ENCODE measurements around the gene AMOTL1.
"Not testable (repeated sequence)": the region's sequence is repeated elsewhere in the genome, so short reads cannot be mapped to it uniquely, and the experiment has no call there.

AMOTL1 gene

GRCh38 chr11:94791216-94791889 is 23.2 kb downstream of the AMOTL1 start:
- no peak for DNase-seq (ENCODE audit: low read depth in 2 of 3, low spot score in 2 of 3)

DNA sequence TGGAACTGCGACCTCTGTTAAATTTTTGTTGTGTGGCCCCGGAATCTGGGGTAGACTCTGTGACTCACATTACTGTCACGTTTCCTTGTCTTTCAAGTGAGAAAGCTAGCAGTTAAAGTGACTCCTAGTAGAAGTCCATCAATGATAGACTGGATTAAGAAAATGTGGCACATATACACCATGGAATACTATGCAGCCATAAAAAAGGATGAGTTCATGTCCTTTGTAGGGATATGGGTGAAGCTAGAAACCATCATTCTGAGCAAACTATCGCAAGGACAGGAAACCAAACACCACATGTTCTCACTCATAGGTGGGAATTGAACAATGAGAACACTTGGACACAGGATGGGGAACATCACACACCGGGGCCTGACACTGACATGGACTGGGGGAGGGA is 23.8 kb downstream of the AMOTL1 start:
- DNase-seq (ENCODE audit: low read depth in 2 of 3, low spot score in 2 of 3): not testable (repeated sequence)

DNA sequence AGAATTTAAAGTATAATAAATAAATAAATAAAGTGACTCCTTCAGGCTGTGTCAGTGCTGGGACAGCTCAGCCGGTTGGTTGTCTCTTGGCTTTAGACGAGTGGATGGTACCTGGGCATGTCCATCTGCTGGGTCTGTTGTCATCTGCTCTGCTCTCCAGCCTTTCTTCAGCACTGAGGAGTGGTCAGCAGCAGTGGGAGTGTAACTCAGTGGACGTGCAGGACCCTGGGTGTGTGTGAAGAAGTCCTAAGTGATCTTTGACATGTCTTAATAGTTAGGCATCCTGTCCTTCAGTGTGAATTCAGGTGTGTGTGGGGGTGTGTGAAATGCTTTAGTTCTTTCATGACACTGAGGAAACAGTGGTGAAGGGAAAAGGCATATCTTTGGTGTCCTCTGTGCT is 24.3 kb downstream of the AMOTL1 start:
- DNase-seq (ENCODE audit: low read depth in 2 of 3, low spot score in 2 of 3): no peak

GRCh38 chr11:94793002-94793401 is 24.8 kb downstream of the AMOTL1 start:
- DNase-seq (ENCODE audit: low read depth in 2 of 3, low spot score in 2 of 3): no peak

GRCh38 chr11:94793822-94794221 is 25.7 kb downstream of the AMOTL1 start:
- no peak for DNase-seq (ENCODE audit: low read depth in 2 of 3, low spot score in 2 of 3)

GRCh38 chr11:94794287-94795168 is 26.4 kb downstream of the AMOTL1 start:
- DNase-seq (ENCODE audit: low read depth in 2 of 3, low spot score in 2 of 3): no peak

GRCh38 chr11:94795476-94796189 is 27.5 kb downstream of the AMOTL1 start:
- DNase-seq (ENCODE audit: low read depth in 2 of 3, low spot score in 2 of 3): no peak

- DNase-seq (ENCODE audit: low read depth in 2 of 3, low spot score in 2 of 3): no peak
These were observed 28.0 kb downstream of the AMOTL1 start for GRCh38 chr11:94796190-94796580.

GRCh38 chr11:94796863-94797262 is 28.7 kb downstream of the AMOTL1 start:
- no peak for DNase-seq (ENCODE audit: low read depth in 2 of 3, low spot score in 2 of 3)

- DNase-seq (ENCODE audit: low read depth in 2 of 3, low spot score in 2 of 3): no peak
These were observed 31.6 kb downstream of the AMOTL1 start for GRCh38 chr11:94799726-94800125.

DNA sequence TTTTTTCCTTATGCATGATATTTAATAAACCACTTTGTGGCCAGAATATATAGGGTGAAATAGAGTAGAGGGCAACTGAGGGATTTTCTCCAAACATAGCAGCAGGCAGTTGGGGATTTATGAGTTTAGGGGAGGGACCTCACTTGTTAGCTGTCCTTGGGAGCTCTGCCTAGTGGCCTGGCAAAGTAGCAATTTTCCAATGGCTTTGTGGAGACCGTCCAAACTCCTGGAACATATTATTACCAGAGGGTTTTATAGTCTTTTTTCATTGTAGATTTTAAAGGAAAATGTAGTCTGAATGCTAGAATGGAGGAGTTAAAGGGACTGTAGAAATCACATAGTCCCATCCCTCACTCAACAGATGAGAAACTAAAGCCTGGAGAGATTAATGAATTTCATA is 32.3 kb downstream of the AMOTL1 start:
- no peak for DNase-seq (ENCODE audit: low read depth in 2 of 3, low spot score in 2 of 3)

DNA sequence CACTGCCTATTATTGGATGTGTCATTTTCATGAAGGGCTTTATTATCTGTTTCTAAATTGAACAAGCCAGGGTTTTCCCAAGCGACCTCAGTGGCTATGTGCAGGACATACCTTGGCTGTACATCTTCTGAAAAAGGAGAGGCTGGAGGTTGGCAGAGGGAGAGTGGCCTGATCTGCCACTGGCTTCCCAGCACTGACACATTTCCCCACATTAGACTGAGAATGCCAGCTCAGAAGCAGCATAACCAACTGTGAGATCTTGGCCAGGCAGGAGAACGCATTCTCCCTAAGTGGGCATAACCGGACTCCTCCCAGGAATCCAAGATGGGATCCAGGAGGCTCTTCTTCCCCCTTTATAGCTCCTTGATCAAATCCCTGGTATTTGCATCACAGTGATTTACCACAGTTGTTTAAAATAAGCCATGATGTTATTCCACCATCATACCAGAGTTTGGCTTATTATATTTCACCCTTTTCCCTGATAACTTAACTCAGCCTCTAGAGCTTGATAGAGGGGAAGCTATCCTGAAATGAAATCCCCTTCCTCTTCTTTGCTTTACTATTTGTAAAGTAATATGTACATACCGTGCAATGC is 33.8 kb downstream of the AMOTL1 start:
- DNase-seq (ENCODE audit: low read depth in 2 of 3, low spot score in 2 of 3): no peak

GRCh38 chr11:94802501-94802900 is 34.3 kb downstream of the AMOTL1 start:
- no peak for DNase-seq (ENCODE audit: low read depth in 2 of 3, low spot score in 2 of 3)

DNA sequence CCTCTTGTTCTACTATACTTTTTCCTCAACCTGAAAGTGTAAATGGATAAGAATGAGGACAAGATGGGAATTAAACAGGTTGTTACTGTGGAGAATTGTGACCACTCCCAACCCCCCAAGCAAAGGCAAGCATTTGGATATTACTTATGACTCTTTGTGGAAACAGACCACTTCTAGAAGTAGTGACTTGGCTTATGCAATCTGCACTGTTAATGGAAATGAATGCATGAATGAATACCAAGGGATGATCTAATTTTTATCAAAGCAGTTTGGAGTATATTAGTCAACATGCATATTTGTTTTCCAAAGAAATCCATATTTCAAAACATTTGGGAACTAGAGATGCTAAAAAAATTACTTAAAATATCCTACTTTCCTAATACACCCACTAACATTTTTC is 35.3 kb downstream of the AMOTL1 start:
- no peak for DNase-seq (ENCODE audit: low read depth in 2 of 3, low spot score in 2 of 3)

DNA sequence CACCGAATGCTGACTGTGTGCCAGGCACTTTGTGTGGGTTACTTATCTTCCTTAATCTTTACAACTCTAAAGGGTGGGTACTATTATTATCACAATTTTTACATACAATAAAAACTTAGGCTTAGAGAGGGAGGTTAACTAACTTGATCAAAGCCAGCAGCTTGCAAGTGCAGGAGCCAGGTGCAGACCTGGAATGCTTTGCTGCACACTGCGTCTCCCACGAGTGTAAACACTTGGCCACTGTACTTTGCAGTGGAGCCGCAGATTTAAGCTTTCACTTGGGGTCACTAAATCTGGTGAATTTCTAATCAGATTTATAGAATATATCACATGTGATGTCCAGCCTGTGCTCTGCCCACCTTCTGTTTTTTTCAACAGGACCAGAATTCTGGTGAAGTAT is 36.7 kb downstream of the AMOTL1 start:
- DNase-seq (ENCODE audit: low read depth in 2 of 3, low spot score in 2 of 3): no peak

DNA sequence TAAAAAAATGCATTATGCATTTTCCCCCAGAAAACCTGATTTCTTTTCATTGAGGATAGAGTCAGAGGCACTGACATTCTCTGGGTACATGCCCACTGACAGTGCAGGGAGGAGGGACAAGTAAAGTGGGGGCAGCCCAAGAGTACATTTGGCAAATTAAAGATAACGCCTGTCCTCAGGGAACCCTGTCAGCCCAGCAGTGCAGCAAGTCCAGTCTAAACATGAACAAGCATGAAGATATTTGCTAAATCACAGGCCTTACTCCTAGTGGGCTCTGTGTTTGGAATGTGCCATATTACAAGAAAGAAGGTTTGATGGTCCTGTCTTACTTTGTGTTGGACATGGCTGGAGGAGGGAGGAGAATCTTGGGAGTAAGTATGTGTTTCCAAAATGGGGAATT is 37.9 kb downstream of the AMOTL1 start:
- no peak for DNase-seq (ENCODE audit: low read depth in 2 of 3, low spot score in 2 of 3)

- no peak for DNase-seq (ENCODE audit: low read depth in 2 of 3, low spot score in 2 of 3)
These were observed 38.3 kb downstream of the AMOTL1 start for GRCh38 chr11:94806419-94806818.

DNA sequence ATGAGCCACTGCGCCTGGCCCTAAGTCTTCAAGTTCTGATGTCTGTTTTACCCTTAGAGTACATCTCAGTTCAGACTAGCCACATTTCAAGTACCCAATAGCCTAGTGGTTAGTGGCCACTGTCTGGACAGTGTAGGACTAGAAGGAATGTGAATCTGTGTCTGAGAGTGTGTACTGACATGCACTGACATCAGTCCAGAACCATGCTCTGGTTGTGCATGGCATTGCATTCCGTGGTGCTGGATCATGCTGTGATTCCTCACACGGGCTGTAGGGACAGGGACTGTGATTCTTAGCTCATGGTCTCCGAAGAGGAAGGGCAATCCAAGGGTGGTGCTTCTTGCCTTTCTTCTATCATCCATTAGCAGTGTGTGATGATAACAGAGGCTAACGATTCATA is 41.1 kb downstream of the AMOTL1 start:
- no peak for DNase-seq (ENCODE audit: low read depth in 2 of 3, low spot score in 2 of 3)

DNA sequence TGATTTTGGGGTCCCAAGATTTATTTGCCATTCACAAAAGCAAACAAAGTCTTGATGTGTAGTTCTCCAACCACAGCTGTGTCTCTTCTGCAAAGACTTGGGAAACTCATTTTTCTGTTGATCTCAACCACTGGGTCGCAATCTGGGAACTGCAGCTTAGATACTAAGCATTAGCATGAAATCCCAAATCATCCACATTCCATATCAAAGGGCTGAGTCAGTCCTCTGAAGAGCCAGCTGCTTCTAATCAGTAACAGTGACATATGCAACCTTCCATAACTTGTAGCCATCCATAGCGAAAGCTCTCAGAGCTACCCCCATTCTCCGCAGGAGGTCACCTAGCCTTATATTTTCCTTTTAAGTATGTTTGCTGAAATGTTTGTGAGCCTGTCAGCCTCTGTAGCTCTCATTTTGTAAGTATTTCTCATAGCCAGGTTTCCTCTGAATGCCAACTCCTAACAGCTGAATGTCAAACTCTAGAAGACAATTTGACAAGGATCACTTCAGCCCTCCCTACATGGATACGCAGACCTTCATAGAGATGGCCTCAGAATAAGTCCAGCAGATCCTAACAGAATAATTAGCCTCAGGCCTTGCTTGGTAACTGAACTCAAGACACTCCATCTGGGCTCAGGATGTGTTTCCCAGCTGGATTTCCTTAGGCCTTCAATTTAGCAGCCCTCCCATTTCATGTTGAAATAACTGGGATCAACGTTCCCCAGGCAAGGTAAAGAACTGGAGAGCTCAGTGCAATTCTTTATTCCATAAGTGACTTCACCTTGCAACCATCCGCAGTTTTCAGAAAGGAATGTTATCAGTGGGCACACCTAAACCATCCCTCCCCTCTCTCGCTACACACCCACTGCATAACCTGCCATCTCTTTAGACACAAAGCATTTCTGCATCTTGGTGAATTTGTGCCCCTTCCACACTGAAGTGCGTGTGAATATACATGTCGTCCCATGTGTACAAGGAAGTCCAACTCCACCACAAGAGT is 44.9 kb downstream of the AMOTL1 start:
- not testable (repeated sequence) for DNase-seq (ENCODE audit: low read depth in 2 of 3, low spot score in 2 of 3)

- DNase-seq (ENCODE audit: low read depth in 2 of 3, low spot score in 2 of 3): no peak
These were observed 46.3 kb downstream of the AMOTL1 start for GRCh38 chr11:94814272-94814976.
